GM23338 (cell line): ENCODE measurements around the gene OR4E1. TPM values are rescaled to one million over a fixed set of nuclear protein-coding genes. Genes with fewer than 3 reads are reported as not detected.
A peak's percentile ranks its signal among the peaks of the same experiment; 100 is the strongest.

Experiments
- ATAC-seq: fragments of 200-7000 bp; cut with Tn5 transposase; 3 replicates; pipeline ENCODE4 v1.9.1; 2020
- DNase-seq: peaks from one replicate; pipeline ENCODE4 v3.0.0-alpha.2; 2015; ENCODE audit warnings: low spot score
- H2AFZ ChIP-seq: fragments of 200-600 bp; sonication (generic); 2 replicates; pipeline ENCODE4 v1.8.0; 2016; ENCODE audit warnings: antibody characterized with exemption, mild to moderate bottlenecking, moderate library complexity
- H3F3A ChIP-seq: fragments of 200-600 bp; sonication (generic); replicated peaks from 2 replicates; pipeline ENCODE4 v1.8.0; 2017; ENCODE audit warnings: antibody characterized with exemption, mixed run types, low read depth
- H3K27ac ChIP-seq: fragments of 200-600 bp; sonication (generic); 2 replicates; pipeline ENCODE4 v1.6.1; 2016; ENCODE audit warnings: low read depth
- H3K27me3 ChIP-seq: fragments of 200-600 bp; sonication (generic); 2 replicates; pipeline ENCODE4 v1.8.0; 2016; ENCODE audit warnings: mild to moderate bottlenecking, mixed run types, moderate library complexity; ENCODE audit not compliant: insufficient read depth
- H3K36me3 ChIP-seq: fragments of 200-600 bp; sonication (generic); 2 replicates; pipeline ENCODE4 v1.8.0; 2016; ENCODE audit warnings: mild to moderate bottlenecking; ENCODE audit not compliant: insufficient read depth
- H3K4me1 ChIP-seq: fragments of 200-600 bp; sonication (generic); 2 replicates; pipeline ENCODE4 v1.8.0; 2016; ENCODE audit warnings: mild to moderate bottlenecking, moderate library complexity; ENCODE audit not compliant: insufficient read depth
- H3K4me2 ChIP-seq: fragments of 200-600 bp; sonication (generic); 2 replicates; pipeline ENCODE4 v1.7.1; 2017; ENCODE audit warnings: mixed run types
- H3K4me3 ChIP-seq: fragments of 200-600 bp; sonication (generic); 2 replicates; pipeline ENCODE4 v1.6.1; 2016; ENCODE audit warnings: mixed run types
- H3K79me2 ChIP-seq: fragments of 200-600 bp; sonication (generic); replicated peaks from 2 replicates; pipeline ENCODE4 v1.8.0; 2017; ENCODE audit warnings: mild to moderate bottlenecking; ENCODE audit not compliant: insufficient read depth
- H3K9me2 ChIP-seq: fragments of 200-600 bp; sonication (generic); 2 replicates; pipeline ENCODE4 v1.8.0; 2017; ENCODE audit not compliant: insufficient read depth
- H4K20me1 ChIP-seq: fragments of 200-600 bp; sonication (generic); replicated peaks from 2 replicates; pipeline ENCODE4 v1.8.0; 2017; ENCODE audit warnings: mild to moderate bottlenecking; ENCODE audit not compliant: insufficient read depth
- H3K27ac Mint-ChIP-seq: 2 replicates; pipeline ENCODE4 v1.8.0; 2020; ENCODE audit warnings: inconsistent platforms, mild to moderate bottlenecking, moderate library complexity, mixed read lengths
- H3K27me3 Mint-ChIP-seq: 3 replicates; pipeline ENCODE4 v1.8.0; 2022; ENCODE audit warnings: low read depth, mild to moderate bottlenecking, moderate library complexity, mixed read lengths, inconsistent platforms; ENCODE audit not compliant: insufficient read depth, poor library complexity
- H3K36me3 Mint-ChIP-seq: 3 replicates; pipeline ENCODE4 v1.8.0; 2021; ENCODE audit warnings: low read depth, mild to moderate bottlenecking, inconsistent platforms, moderate library complexity, mixed read lengths
- H3K4me1 Mint-ChIP-seq: 3 replicates; pipeline ENCODE4 v1.8.0; 2020; ENCODE audit warnings: mild to moderate bottlenecking, inconsistent platforms, mixed read lengths
- H3K4me3 Mint-ChIP-seq: 3 replicates; pipeline ENCODE4 v1.8.0; 2021; ENCODE audit warnings: moderate library complexity, mild to moderate bottlenecking, inconsistent platforms, mixed read lengths
- H3K9me3 Mint-ChIP-seq: 3 replicates; pipeline ENCODE4 v1.8.0; 2020; ENCODE audit warnings: moderate library complexity, mild to moderate bottlenecking, inconsistent platforms, mixed read lengths
- CTCF ChIP-seq, 2 experiments: fragments of 200-600 bp in 1 of 2; sonication (generic) in 1 of 2; conservative IDR thresholded peaks; 2 replicates each; pipeline versions ENCODE4 v1.5.1 to v1.6.1; 2016 to 2017; ENCODE audit warnings: antibody characterized with exemption in 2 of 2, low read depth in 2 of 2, mild to moderate bottlenecking in 2 of 2, moderate library complexity in 1 of 2
- STAT1 ChIP-seq: IDR thresholded peaks from one replicate; pipeline ENCODE4 v1.6.1; 2016; ENCODE audit warnings: antibody characterized with exemption; ENCODE audit not compliant: unreplicated experiment
- ZNF331 ChIP-seq: fragments of 250-450 bp; sonication (Bioruptor Pico); IDR thresholded peaks from 2 replicates; pipeline ENCODE4 v1.5.0; 2020; ENCODE audit warnings: low read depth, mild to moderate bottlenecking, moderate library complexity
- polyA plus RNA-seq: library from polyadenylated mRNA; unstranded; fragments of >200 nt; fragmentation: Nextera tagmentation; extraction: Ambion mirVana; gene quantifications from 2 replicates; pipeline ENCODE4 v1.2.1, GENCODE V29; 2016
- total RNA-seq: library from RNA; depleted of rRNA; stranded (reverse); fragments of >200 nt; shearing (Covaris generic); gene quantifications from 2 replicates; pipeline ENCODE4 v1.2.3, GENCODE V29; 2014
- TF ChIP-seq, protein P1 (sequence below): IDR thresholded peaks from 2 replicates; pipeline ENCODE4 v1.6.1; 2016; ENCODE audit warnings: antibody characterized with exemption

OR4E1 gene
- total and polyA plus RNA-seq, 2 experiments from 2014 or later, result not detected

- TF ChIP-seq ZNF331 (no peak), CTCF (conservative IDR thresholded peaks at IDR 0.05; ENCODE audit: low read depth in 2 of 2) (no peak)
- Mint-ChIP-seq H3K27me3 (no peaks in the 10 kb centered on the region), H3K27ac (no peak overlapping the region), H3K4me3 (no peak overlapping the region), H3K4me1 (no peaks in the 10 kb centered on the region), H3K36me3 (no peaks in the 10 kb centered on the region), H3K9me3 (peaks cover under 1% of the 10 kb centered on the region; the same call in 2 of the 3 replicates)
- Histone ChIP-seq H3F3A (no peaks in the 10 kb centered on the region), H3K4me1 (no peaks in the 10 kb centered on the region), H2AFZ (no peak overlapping the region; the same call in 1 of the 2 replicates), H3K27me3 (no peaks in the 10 kb centered on the region), H3K36me3 (no peaks in the 10 kb centered on the region), H4K20me1 (no peaks in the 10 kb centered on the region), H3K27ac (no peak overlapping the region), H3K4me2 (no peak overlapping the region), H3K79me2 (no peaks in the 10 kb centered on the region), H3K4me3 (no peak overlapping the region), H3K9me2 (no peaks in the 10 kb centered on the region)
- ATAC-seq, result no peak
- no peak for DNase-seq
Observed at GRCh38 chr14:21712036-21712435, 38.4 kb upstream of the OR4E1 start.

- Mint-ChIP-seq H3K4me1 (no peaks in the 10 kb centered on the region), H3K9me3 (peaks cover 6% of the 10 kb centered on the region), H3K4me3 (no peak overlapping the region), H3K27ac (no peak overlapping the region), H3K27me3 (no peaks in the 10 kb centered on the region), H3K36me3 (no peaks in the 10 kb centered on the region)
- no peak overlapping the region for H3K27ac ChIP-seq
- no peaks in the 10 kb centered on the region for H3K4me1 ChIP-seq
- no peak overlapping the region for H2AFZ ChIP-seq
- no peak overlapping the region for H3K4me3 ChIP-seq
- H3K4me2 ChIP-seq, result no peak overlapping the region
- no peaks in the 10 kb centered on the region for H3K27me3 ChIP-seq
- DNase-seq (peak; percentile 68), ATAC-seq (peak; percentile 78)
- H3K79me2 ChIP-seq, result no peaks in the 10 kb centered on the region
- no peaks in the 10 kb centered on the region for H4K20me1 ChIP-seq
- no peaks in the 10 kb centered on the region for H3F3A ChIP-seq
- H3K9me2 ChIP-seq, result no peaks in the 10 kb centered on the region
- TF ChIP-seq, protein P1, sequence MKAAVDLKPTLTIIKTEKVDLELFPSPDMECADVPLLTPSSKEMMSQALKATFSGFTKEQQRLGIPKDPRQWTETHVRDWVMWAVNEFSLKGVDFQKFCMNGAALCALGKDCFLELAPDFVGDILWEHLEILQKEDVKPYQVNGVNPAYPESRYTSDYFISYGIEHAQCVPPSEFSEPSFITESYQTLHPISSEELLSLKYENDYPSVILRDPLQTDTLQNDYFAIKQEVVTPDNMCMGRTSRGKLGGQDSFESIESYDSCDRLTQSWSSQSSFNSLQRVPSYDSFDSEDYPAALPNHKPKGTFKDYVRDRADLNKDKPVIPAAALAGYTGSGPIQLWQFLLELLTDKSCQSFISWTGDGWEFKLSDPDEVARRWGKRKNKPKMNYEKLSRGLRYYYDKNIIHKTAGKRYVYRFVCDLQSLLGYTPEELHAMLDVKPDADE, result no peak
- peak; percentile 56 to 89 for TF ChIP-seq CTCF (conservative IDR thresholded peaks at IDR 0.05; ENCODE audit: low read depth in 2 of 2)
- no peaks in the 10 kb centered on the region for H3K36me3 ChIP-seq
Observed at GRCh38 chr14:21711360-21711961, 37.8 kb upstream of the OR4E1 start.

- no peaks in the 10 kb centered on the region for H3K36me3 Mint-ChIP-seq
- no peaks in the 10 kb centered on the region for H3K27me3 Mint-ChIP-seq
- no peak overlapping the region for H3K4me2 ChIP-seq
- TF ChIP-seq STAT1, result no peak
Observed at GRCh38 chr14:21704338-21704737, 30.7 kb upstream of the OR4E1 start.

More at GRCh38 chr14:21704338-21704737, 30.7 kb upstream of the OR4E1 start:
- H3K9me3 Mint-ChIP-seq, result peaks cover 7% of the 10 kb centered on the region
- no peak overlapping the region for H3K4me3 Mint-ChIP-seq
- H2AFZ ChIP-seq, result no peak overlapping the region
- no peaks in the 10 kb centered on the region for H3F3A ChIP-seq
- no peaks in the 10 kb centered on the region for H3K4me1 ChIP-seq
- no peak for ATAC-seq
- no peaks in the 10 kb centered on the region; the same call in 2 of the 3 replicates for H3K4me1 Mint-ChIP-seq
- H3K36me3 ChIP-seq, result no peaks in the 10 kb centered on the region
- no peaks in the 10 kb centered on the region for H4K20me1 ChIP-seq
- no peak overlapping the region for H3K27ac ChIP-seq
- H3K79me2 ChIP-seq, result no peaks in the 10 kb centered on the region
- no peak overlapping the region for H3K4me3 ChIP-seq
- H3K27me3 ChIP-seq, result no peaks in the 10 kb centered on the region
- no peaks in the 10 kb centered on the region for H3K9me2 ChIP-seq
- H3K27ac Mint-ChIP-seq, result no peak overlapping the region
- no peak for DNase-seq
